AG09309 (cell line): ENCODE results near the gene MRPL23.

Experiments
- DNase-seq: peaks from one replicate; pipeline ENCODE4 v3.0.0-alpha.2; 2010; ENCODE audit warnings: low read depth
- H3K4me3 ChIP-seq: 2 replicates; pipeline ENCODE4 v1.5.1; 2011; ENCODE audit warnings: mild to moderate bottlenecking, low read depth, low read length, moderate library complexity; ENCODE audit not compliant: control insufficient read depth
- TF ChIP-seq, protein P1 (sequence below): IDR thresholded peaks from 2 replicates; pipeline ENCODE4 v1.5.1; 2011; ENCODE audit warnings: mild to moderate bottlenecking, low read depth, low read length, inconsistent platforms; ENCODE audit not compliant: insufficient read depth, control insufficient read depth; ENCODE audit errors: missing control alignments

The MRPL23 gene

DNA sequence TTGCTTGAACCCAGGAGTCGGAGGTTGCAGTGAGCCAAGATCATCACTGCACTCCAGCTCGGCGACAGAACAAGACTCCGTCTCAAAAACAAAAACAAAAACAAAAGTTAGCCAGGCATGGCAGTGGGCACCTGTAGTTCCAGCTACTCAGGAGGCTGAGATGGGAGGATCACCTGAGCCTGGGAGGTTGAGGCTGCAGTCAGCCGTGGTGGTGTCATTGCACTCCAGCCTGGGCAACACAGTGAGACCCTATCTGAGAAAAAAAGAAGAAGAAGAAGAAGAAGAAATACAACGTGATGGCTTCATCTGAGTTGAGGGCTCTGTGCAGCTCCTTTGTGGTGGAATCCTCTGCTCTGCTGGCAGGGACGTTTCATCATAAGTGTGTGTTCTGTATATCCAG, 37.6 kb upstream of the MRPL23 start:
- TF ChIP-seq, protein P1, sequence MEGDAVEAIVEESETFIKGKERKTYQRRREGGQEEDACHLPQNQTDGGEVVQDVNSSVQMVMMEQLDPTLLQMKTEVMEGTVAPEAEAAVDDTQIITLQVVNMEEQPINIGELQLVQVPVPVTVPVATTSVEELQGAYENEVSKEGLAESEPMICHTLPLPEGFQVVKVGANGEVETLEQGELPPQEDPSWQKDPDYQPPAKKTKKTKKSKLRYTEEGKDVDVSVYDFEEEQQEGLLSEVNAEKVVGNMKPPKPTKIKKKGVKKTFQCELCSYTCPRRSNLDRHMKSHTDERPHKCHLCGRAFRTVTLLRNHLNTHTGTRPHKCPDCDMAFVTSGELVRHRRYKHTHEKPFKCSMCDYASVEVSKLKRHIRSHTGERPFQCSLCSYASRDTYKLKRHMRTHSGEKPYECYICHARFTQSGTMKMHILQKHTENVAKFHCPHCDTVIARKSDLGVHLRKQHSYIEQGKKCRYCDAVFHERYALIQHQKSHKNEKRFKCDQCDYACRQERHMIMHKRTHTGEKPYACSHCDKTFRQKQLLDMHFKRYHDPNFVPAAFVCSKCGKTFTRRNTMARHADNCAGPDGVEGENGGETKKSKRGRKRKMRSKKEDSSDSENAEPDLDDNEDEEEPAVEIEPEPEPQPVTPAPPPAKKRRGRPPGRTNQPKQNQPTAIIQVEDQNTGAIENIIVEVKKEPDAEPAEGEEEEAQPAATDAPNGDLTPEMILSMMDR, result no peak
- H3K4me3 ChIP-seq, result no peak overlapping the region
- DNase-seq, result no peak

DNA sequence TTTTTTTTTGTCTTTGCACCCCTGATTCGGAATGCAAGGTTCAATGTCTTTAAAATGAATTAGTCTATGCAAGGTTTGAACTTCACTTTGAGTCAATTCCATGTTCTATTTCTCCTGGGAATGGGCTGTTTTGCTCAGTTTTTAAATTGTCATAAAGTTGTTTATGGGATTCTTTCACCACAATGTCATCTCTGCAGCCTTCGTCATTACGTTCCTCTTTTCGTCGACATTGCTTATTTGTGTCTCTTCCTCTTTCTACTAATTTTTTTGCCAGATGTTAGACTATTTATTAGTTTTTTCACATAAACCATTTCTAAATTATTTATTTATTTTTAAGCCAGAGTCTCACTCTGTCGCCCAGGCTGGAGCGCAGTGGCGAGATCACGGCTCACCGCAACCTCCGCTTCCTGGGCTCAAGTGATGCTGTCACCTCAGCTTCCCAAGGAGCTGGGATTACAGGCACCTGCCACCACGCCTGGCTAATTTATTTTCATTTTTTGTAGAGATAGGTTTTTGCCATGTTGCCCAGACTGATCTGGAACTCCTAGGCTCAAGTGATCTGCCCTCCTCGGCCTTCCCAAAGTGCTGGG, 34.7 kb upstream of the MRPL23 start:
- DNase-seq, result no peak
- TF ChIP-seq, protein P1, result no peak
- H3K4me3 ChIP-seq, result no peak overlapping the region

DNA sequence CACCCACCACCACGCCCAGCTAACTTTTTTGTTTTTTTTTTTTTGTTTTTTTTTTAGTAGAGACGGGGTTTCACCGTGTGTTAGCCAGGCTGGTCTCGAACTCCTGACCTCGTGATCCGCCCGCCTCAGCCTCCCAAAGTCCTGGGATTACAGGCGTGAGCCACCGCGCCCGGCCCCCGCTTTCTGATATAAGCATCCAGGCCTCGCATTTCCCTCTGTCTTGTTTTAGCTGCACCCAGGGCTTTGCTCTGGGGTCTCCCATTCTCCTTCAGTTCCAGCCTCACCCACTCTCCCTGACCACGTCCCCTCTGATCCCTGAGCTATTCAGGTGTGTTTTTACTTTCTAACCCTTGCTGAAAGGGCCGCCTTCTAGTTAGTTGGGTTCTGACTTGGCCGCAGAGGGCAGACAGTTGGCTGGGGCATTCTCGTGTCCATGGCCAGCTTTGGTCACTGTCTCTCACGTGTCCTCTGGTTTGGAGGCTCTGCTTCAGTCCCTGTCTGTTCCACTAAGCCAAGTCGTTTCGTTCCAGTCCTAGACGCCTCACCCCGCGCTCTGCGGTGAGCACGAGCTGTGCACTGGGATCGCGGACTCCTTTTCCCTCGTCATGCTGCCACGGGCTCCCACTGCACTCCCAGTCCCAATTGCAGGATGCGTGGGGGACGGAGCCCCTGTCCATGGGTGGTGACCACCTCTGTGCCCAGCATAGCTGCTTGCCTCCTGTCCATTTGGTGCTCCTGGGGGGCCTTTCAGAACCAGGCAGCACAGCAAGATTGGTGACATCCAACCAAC, 33.7 kb upstream of the MRPL23 start:
- no peak overlapping the region for H3K4me3 ChIP-seq
- DNase-seq, result no peak
- TF ChIP-seq, protein P1, result no peak

DNA sequence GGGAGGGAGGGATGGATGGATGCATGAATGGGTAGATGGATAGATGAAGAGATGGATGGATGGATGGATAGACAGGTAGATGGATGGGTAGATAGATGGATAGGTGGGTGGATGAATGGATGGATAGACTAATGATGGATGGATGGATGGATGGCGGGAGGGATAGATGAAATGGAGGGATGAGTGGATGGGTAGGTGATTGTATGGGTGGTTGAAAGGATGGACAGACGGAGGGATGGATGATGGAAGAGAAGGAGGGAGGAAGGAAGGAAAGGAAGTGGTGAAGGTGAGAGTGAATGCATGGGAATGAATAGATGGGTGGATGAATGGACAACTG, 31.4 kb upstream of the MRPL23 start:
- DNase-seq, result no peak
- H3K4me3 ChIP-seq, result no peak overlapping the region
- TF ChIP-seq, protein P1, result no peak

DNA sequence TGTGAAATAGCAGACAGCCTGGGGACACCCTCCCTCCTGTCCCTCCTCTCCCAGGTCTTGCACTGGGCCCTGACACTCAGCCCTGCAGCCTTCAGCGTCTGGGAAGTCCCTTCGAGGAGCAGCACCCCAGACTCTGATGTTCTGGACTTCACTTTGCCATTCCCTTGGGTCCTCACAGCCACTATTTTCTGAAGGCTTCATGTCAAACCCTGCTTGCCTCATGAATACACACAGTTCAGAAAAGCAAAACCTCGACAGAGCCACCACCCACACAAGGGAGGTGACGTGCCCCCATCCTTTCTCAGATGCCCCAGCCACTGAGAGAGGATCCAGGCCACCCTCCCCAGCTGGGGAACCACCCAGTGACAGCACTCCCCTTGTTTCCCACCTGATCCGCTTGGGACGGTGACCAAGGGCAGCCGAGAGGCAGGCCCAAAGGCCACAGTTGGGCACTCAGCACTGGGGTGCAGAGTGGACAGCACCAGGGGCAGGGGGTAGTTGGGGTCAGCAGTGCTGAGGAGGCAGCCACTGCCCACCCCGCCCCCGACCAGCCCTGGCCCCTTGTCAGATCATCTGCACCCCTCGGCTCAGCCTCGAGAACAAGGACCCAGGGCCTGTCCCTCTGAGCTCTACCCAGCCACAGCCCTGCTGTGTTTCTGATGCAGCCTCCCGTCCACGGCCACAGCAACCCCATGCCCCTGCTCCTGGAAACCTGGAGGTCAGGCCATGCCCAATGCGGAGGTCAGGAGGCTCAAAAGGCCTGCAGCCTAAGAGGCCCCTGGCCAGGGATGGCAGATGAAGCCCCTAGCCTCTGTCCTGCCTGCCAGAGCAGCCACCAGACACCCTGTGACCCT, 30.8 kb upstream of the MRPL23 start:
- TF ChIP-seq, protein P1, result no peak
- no peak overlapping the region for H3K4me3 ChIP-seq
- DNase-seq, result no peak

DNA sequence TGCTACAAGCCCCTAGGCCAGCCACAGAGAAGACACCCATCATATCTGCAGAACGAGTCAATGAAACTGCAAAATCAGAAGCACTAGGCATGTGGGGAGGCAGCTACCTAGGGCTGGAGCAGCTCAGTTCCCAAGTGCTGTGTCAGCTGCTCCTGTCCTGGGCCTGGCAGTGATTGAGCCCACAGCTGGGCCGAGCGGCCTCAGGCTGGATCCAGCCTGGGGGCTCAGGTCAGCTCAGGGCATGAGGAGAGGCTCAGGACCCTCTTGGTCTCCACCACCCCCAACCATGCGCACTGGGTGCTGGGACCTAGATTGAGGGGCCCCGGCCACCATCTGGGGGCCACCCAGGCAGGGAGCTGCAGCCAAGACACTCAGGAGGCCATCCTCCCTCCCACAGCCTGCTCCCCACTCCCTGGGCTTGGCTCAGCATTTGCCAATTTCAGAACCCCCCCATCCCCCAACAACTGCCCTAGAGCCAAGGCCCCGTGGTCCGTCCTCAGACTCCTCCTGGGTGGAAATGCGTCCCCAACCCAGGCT, 30.1 kb upstream of the MRPL23 start:
- TF ChIP-seq, protein P1, result no peak
- no peak for DNase-seq
- no peak overlapping the region for H3K4me3 ChIP-seq
